HG03558 (cell line): ENCODE measurements around the gene EP400.

Source experiments
- ATAC-seq: cut with Tn5 transposase; IDR thresholded peaks from one replicate; pipeline ENCODE4 v1.9.1; 2021; ENCODE audit warnings: moderate number of reproducible peaks; ENCODE audit not compliant: unreplicated experiment; ENCODE audit errors: extremely low read depth

EP400 gene

DNA sequence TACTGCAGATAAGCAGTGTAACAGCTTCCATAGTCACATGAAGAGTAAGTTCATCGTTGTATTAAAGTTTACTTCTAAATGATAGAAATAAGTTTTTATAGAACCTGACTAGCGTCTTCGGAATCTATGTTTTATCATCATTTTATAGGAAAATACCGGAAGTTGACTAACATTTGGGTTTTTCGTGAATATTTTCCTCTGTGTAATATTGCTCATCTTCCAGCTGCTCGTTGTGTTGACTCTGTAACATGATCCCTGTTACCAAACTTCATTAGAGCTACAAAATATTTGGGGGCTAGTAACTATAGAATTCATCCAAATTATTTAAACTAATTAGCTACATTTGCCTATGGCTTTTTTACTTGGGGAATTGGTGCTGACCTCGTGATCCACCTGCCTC, 157.2 kb downstream of the EP400 start:
- no peak for ATAC-seq

- ATAC-seq = no peak
Observed at GRCh38 chr12:132108211-132108832, 158.6 kb downstream of the EP400 start.

DNA sequence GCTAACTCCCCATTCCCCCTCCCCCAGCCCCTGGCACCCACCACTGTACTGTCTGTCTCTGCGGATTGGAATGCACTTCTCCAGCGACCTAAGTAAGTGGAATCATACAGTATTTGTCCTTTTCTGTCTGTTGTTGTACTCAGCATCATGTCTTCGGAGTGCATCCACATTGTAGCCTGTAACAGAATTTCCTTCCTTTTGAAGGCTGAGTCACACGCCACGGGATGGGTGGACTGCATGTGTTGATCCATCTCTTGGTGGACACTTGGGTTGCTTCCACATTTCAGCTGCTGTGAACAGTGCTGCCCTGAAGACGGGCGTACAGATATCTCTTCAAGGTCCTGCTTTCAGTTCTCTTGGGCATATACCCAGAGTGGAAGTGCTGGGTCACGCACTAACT, 160.0 kb downstream of the EP400 start:
- ATAC-seq = no peak

GRCh38 chr12:132110677-132111076, 160.9 kb downstream of the EP400 start:
- ATAC-seq = no peak

DNA sequence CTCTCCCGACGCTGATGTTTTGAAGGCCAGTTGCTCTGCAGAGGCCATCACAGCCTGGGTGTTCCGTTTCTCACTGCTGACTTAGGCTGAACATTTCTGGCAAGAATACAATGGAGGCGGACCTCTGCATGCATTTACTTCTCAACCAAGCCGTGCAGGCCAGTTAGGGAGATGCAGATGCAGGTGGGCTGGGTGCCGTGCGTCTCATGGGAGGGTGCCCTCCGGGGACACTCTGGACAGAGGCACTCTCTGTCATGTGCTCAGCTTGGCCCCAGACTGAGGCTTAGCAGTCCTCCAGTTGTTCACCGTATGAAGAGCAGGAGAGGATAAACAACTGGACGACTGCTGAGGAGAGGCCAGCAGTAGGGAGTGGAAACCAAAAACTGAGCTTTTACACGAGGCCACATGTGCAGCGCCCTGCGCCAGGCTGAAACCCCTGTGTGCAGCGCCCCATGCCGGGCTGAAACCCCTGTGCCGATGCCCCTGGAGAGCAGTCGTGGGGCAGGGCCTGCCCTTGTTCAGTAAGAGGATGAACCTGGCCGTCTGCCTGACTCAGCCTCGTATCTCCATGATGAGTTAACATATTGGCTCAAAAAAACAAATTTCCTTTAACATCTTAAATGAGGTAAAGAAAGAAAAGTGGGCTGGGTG, 162.0 kb downstream of the EP400 start:
- ATAC-seq = no peak

DNA sequence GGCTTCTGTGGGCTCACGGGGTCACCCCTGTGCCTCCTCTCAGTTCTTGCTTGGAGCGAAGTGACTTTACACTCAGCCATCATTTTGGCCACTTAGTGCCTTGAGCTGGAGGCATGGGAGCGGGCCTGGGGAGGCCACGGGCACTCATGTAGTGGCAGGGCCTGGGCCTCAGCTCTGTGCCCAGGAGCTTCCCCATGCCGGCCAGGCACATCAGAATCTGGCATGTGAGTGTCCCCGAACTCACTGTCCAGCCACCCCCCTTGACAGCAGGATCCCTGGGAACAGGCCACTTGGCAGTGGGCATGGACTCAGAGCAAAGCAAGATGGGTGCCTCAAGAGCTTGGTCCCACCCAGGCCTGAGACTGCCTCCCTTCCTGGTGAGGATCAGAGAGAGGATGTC, 164.9 kb downstream of the EP400 start:
- ATAC-seq = no peak

DNA sequence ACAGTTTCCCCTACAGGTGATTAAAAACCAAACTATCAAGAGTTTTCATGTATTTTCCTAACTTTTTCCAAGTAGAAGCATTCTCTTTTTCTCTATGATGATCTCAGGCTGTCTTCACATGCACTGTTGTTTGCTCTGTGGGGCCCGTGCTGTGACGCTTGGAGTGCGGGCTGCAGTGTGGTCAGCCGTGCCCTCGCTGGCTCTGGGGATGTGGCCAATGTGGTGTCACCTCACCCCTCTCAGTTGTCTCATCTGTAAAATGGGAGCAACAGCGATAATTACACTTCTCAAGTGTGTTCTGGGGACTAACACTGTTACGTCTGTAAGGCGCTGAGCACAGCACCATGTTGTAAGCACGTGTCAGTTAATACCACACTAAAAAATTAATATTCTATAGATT, 165.8 kb downstream of the EP400 start:
- no peak for ATAC-seq

- ATAC-seq = no peak
Observed at GRCh38 chr12:132116709-132117557, 167.2 kb downstream of the EP400 start.

GRCh38 chr12:132117558-132117875, 167.8 kb downstream of the EP400 start:
- no peak for ATAC-seq

DNA sequence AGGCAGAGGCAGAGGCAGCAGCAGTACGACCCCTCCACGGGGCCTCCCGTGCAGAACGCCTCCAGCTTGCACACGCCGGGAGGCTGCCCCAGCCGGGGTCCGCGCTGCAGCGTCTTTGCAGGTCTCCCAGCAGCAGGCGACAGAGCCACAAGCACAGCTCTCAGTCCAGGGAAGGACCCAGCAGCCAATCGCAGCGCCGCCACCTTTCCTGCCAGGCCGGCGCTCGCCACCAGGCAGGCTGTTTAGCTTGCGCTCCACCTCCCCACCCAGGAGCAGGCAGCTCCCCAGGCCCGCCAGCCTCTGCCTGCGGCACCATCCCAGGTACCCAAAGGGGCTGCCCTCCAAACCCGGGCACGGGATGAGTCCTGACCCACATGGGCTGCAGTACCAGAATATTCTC, 169.1 kb downstream of the EP400 start:
- no peak for ATAC-seq

- ATAC-seq = no peak
Observed at GRCh38 chr12:132121283-132121682, 171.5 kb downstream of the EP400 start.

DNA sequence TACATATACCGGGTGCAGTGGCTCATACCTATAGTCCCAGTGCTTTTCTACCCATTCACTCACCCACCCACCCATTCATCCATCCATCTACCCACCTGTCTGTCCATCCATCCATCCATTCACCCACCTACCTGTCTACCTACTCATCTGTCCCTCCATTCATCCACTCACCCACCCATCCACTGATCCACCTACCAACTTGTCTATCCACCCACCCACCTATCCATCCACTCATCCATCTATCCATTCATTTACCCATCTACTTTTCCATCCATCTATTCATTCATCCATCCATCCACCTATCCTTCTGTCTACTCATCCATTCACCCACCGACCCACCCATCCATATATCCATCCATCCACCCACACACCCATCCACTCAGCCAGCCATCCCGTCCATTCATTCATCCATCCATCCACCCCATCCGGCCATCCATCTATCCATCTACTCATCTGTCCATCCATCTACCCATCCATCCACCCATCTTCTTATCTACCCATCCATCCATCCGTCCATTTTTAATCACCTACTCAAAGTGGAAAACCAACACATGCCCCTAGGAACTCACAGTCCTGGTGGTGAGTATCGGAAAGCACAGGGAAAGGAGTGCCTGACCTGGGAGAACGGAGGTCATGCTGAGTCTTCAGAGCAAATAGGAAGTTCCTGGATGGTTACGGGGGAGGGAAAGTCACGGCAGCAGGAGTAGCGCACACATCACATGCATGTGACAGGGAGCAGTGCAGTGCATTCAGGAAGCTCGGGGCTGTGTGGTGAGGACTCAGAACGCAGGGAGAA, 174.4 kb downstream of the EP400 start:
- no peak for ATAC-seq

DNA sequence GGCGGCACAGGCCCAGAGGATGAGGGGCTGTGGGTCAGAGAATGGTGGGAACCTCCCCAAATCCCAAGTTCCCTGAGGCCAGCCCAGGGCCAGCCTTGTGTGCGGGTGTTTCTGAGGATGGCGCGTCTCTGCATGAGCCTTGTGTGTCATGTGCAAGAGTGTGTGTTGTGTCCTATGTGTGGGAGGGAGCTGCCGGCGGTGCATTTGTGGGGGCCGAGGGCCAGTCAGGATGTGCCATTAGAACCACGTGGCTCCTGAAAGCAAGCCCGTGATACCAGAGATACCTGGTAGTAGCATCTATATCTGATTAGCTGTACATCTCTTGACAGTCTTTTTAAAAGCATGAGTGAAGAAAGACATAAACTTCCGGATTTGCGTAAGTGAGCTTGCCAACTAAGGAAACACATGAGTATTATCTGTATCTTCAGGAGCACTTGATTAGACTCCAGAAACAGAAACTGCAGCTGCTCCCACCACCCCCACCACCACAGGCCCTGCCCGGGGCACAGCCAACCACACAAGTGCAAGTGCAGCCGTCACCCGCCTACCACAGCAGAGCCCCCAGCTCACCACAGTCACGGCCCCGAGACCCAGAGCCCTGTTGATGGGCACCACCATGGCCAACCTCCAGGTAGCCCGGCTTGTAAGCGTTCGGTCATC, 175.2 kb downstream of the EP400 start:
- ATAC-seq = no peak

DNA sequence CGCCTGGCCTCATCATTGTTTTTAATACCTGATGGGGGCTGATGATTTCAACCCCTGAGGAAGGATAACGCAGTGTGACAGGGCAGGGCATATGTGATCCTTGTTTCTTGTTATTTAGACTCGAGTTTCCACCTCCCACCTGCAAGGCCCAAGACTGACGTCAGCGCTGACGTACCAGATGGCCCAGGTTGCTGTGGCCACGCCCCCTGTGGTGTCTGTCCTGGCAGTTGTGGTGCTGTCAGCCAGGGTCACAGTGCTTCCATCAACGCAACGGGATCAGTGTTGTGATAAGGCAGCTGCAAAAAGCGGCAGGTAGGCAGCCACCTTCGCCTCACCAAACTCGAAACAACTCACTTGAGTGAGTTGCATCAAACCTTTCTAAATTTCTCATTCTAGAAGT, 176.0 kb downstream of the EP400 start:
- no peak for ATAC-seq

DNA sequence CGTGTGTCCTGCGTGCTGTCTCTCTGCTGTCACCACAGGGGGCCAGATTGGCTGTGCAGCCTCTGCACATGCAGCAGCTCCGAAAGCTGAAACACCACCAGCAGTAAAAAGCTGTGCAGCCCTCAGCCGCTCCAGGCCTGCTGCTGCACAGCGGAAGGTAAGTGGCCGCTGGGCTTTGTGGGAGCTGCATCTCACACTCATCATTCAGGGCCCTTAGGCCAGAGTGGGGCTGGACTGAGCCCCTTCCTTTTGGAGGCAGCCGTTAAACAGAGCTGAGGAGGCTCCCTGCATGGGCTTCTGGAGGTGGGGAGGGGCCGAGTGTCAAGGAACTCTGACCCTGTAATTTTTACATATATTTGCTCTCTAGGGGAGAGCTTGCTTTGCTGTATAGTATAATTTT, 177.3 kb downstream of the EP400 start:
- ATAC-seq = no peak

GRCh38 chr12:132129007-132129406, 179.3 kb downstream of the EP400 start:
- ATAC-seq = no peak

GRCh38 chr12:132130690-132131089, 180.9 kb downstream of the EP400 start:
- no peak for ATAC-seq
